K562 (cell line): ENCODE data around the gene FBXO44.
A peak's percentile ranks its signal among the peaks of the same experiment; 100 is the strongest.

Experiments used
- ARID2 ChIP-seq: fragments of 450-650 bp; IDR thresholded peaks from 2 replicates; pipeline ENCODE4 v1.6.1; 2017; ENCODE audit warnings: antibody characterized with exemption, mild to moderate bottlenecking
- FOSL1 ChIP-seq: fragments of 200-800 bp; sonication (Bioruptor generic); conservative IDR thresholded peaks from 2 replicates; pipeline ENCODE4 v1.6.1; 2016; ENCODE audit warnings: missing genetic modification characterization, missing compliant biosample characterization

- TF ChIP-seq FOSL1 (tag) (peak; percentile 84), ARID2 (no peak)
These were observed 54.1 kb downstream of the FBXO44 start for GRCh38 chr1:11708554-11709350.
